IPS-15b (cell line): Measurements from ENCODE around the gene GPR155.

ENCODE experiments used
- H3K27me3 ChIP-seq: one replicate; pipeline ENCODE4 v1.6.1; 2013; ENCODE audit warnings: low read length; ENCODE audit not compliant: control insufficient read depth, insufficient read depth
- H3K36me3 ChIP-seq: one replicate; pipeline ENCODE4 v1.6.1; 2013; ENCODE audit warnings: low read length; ENCODE audit not compliant: control insufficient read depth, insufficient read depth
- H3K4me1 ChIP-seq: one replicate; pipeline ENCODE4 v1.6.1; 2013; ENCODE audit warnings: mild to moderate bottlenecking, low read length; ENCODE audit not compliant: control insufficient read depth, insufficient read depth
- H3K4me3 ChIP-seq: one replicate; pipeline ENCODE4 v1.5.1; 2013; ENCODE audit warnings: low read depth, low read length
- H3K9ac ChIP-seq: one replicate; pipeline ENCODE4 v1.6.1; 2013; ENCODE audit warnings: low read depth, mild to moderate bottlenecking, low read length
- H3K9me3 ChIP-seq: one replicate; pipeline ENCODE4 v1.6.1; 2013; ENCODE audit warnings: mild to moderate bottlenecking, low read length; ENCODE audit not compliant: control insufficient read depth, insufficient read depth

GPR155 gene

GRCh38 chr2:174385201-174385600 lies 101.6 kb downstream of the GPR155 start:
- Histone ChIP-seq H3K4me3 (no peak overlapping the region), H3K36me3 (no peaks in the 10 kb centered on the region), H3K4me1 (no peaks in the 10 kb centered on the region), H3K9ac (no peak overlapping the region), H3K9me3 (no peaks in the 10 kb centered on the region), H3K27me3 (no peaks in the 10 kb centered on the region)

GRCh38 chr2:174383796-174384195 lies 103.0 kb downstream of the GPR155 start:
- Histone ChIP-seq H3K36me3 (no peaks in the 10 kb centered on the region), H3K9me3 (no peaks in the 10 kb centered on the region), H3K27me3 (no peaks in the 10 kb centered on the region)

More at GRCh38 chr2:174383796-174384195, 103.0 kb downstream of the GPR155 start:
- Histone ChIP-seq H3K9ac (no peak overlapping the region), H3K4me1 (no peaks in the 10 kb centered on the region), H3K4me3 (no peak overlapping the region)
